ENCODE data around the gene LRPPRC.

LRPPRC gene

GRCh38 chr2:43874776-43875451 lies 120.9 kb downstream of the LRPPRC start:
- in situ Hi-C loops (cut with HindIII; ENCODE audit: low sequenced_read_pairs) = no loop called here

DNA sequence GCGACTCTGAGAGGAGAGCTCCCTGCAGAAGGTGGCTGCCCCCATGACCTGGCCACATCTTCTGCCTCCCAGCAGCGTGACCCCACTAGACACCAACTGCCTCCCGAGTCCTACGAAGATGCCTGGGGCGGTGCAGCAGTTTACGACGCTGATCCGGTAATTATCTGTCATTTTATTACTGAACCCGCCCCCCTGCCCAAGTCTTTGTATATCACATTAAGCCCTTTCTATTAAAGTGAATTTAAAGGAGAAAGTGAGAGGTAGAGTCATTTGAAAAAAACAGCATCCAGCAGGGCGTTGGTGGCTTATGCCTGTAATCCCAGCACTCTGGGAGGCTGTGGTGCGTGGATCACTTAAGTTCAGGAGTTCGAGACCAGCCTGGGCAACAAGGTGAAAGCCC lies 123.6 kb downstream of the LRPPRC start:
- in situ Hi-C loops (cut with HindIII; ENCODE audit: low sequenced_read_pairs) = no loop called here

DNA sequence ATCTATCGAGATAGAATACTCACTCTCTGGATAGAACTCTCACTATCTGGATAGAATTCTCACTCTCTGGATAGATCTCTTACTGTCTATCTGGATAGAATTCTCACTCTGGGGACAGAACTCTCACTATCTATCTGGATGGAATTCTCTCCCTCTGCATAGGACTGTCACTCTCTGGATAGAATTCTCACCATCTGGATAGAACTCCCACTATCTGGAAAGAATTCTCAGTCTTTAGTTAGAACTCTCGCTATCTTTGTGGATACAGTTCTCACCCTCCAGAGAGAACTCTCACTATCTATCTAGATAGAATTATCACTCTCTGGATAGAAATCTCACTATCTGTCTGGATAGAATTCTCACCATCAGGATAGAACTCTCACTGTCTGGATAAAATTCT lies 140.5 kb downstream of the LRPPRC start:
- in situ Hi-C loops (cut with HindIII; ENCODE audit: low sequenced_read_pairs) = no loop called here

- in situ Hi-C loops (cut with HindIII; ENCODE audit: low sequenced_read_pairs) = no loop called here
These were observed 141.1 kb downstream of the LRPPRC start for GRCh38 chr2:43854671-43855070.

DNA sequence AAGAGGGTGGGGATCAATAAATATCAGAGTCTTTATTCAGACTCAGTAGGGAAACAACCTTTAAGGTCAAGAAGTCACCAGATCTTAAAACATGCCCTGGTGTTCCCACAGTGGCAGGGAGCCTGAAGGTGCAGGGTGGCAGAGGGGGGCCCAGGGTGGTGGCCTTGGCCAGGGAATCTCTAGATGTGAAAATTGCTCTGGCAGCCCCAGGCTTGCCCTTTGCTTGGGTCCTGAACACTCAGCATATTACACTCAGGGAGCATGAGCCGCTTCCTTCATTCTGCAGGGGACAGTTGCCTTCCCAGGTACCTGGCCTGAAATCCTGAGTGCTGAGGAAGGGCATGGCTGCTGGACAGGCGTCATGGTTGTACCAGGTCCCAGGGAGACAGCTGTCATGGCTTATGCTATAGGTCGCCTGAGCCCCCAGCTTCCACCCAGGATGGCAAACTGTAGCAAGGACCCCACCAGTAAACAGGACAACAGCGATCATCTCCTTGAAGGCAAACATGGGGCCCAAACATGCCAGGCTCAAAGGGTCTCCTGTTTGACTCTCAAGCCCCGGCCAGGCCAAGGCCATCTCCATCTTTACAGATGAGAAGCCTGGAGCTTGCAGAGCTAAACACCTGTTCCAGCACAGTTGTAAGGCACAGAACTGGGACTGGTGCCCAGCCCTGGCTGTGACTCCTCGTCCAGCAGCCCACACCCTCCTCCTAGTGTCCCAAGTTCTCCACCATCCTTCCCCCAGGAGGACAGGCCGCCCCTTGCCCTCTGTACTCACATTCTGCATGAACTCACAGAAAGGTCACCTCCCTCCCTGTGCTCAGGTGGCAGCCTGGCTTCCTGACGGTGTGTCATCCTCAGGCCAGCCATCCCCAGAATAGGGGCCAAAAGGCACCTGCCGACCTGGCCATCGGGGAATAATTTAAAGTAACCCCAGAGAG lies 142.4 kb downstream of the LRPPRC start:
- in situ Hi-C loops (cut with HindIII; ENCODE audit: low sequenced_read_pairs) = no loop called here

DNA sequence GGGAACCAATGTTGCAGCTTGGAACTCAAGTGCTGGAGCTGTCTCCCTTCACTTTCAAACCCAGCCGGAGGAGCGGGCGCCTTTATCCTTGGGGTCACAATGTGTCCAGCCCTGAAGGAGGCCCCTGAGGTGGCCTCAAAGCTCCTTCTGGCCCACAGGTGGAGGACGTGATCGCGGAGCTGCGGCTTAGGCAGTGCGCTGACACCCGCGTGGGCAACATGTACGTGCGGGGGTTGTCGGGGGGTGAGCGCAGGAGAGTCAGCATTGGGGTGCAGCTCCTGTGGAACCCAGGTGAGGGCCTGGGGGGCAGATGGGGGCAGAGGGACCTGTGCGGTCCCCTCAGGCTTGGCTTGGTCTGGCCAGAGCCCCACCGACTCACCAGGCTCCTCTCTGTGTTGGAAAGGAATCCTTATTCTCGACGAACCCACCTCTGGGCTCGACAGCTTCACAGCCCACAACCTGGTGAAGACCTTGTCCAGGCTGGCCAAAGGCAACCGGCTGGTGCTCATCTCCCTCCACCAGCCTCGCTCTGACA lies 143.5 kb downstream of the LRPPRC start:
- in situ Hi-C loops (cut with HindIII; ENCODE audit: low sequenced_read_pairs) = no loop called here

DNA sequence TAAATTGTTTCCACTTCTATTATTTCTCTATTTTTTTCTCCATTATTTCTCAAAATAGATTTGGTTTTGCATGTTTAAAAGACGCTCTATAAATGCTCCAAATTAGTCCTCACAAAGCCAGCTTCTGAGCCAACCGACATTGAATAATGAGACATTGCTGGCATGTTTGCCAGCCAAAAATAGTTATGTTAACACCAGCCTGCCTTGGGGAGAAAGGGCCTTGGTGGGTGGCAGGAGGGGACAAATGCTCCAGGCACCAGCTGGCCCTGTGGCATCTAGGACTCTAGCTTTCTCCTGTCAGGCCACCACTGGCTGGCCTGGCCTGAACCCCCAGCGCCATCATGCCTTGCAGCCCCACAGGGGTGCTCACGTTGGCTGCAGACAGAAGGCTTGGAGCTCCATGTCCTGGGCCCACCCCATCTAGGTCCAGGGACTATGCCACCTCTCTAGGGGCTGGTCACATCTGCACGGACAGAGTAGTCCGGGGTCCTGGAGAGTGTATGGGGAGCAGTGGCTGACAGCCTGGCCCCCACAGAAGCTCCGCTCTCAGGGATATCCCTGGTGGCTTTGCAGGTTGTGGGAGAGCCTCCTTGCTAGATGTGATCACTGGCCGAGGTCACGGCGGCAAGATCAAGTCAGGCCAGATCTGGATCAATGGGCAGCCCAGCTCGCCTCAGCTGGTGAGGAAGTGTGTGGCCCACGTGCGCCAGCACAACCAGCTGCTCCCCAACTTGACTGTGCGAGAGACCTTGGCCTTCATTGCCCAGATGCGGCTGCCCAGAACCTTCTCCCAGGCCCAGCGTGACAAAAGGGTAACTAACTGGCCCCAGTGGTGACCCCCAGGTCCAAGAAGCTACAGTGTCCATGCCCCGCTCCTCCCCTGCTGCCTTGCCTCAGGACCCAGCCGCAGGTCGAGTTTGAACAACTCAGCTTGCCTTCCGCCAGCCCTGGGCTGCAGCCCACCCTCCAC lies 144.5 kb downstream of the LRPPRC start:
- in situ Hi-C loops (cut with HindIII; ENCODE audit: low sequenced_read_pairs) = no loop called here

DNA sequence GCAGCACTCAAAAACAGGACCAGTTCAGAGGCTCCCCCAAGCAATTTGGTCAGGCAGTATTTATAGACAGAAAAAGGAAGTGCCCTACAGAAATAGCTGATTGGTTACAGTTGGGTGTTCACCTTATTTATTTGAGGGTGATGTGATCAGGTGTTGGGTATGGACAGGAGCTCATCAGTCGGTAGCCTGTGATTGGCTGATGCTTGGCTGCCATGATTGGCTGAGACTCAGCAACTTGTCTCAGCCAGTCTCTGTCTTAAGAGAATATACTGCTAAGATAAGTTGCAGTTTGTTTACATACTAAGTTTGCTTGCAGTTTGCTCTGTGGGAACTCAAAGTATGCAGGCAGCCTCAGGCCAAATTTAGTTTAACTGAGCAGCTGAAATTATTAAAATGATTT lies 147.6 kb downstream of the LRPPRC start:
- in situ Hi-C loops (cut with HindIII; ENCODE audit: low sequenced_read_pairs) = no loop called here

- in situ Hi-C loops (cut with HindIII; ENCODE audit: low sequenced_read_pairs) = no loop called here
These were observed 149.5 kb downstream of the LRPPRC start for GRCh38 chr2:43846140-43846793.

GRCh38 chr2:43845181-43845580 lies 150.6 kb downstream of the LRPPRC start:
- in situ Hi-C loops (cut with HindIII; ENCODE audit: low sequenced_read_pairs) = no loop called here

- in situ Hi-C loops (cut with HindIII; ENCODE audit: low sequenced_read_pairs) = no loop called here
These were observed 152.9 kb downstream of the LRPPRC start for GRCh38 chr2:43842866-43843226.

GRCh38 chr2:43841949-43842865 lies 153.6 kb downstream of the LRPPRC start:
- in situ Hi-C loops (cut with HindIII; ENCODE audit: low sequenced_read_pairs) = no loop called here

DNA sequence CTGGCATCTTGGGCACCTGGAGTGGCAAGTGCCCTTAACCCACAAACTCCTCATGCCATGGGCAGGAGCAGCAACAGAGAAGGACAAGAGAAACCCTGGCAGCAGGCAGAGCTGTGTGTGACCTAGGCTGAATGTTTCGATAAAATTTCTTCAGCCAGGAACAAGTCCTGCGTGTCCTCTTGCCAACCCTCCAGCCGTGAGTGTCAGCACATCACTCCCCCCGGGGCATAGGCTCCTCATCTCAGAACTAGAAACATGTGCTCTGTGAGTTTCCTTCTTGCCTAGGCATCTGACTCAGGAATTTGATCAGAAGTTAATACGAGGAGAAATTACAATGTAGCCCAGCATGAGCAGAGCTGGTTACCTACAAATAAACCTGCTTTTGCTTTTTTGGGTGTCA lies 154.8 kb downstream of the LRPPRC start:
- in situ Hi-C loops (cut with HindIII; ENCODE audit: low sequenced_read_pairs) = no loop called here

DNA sequence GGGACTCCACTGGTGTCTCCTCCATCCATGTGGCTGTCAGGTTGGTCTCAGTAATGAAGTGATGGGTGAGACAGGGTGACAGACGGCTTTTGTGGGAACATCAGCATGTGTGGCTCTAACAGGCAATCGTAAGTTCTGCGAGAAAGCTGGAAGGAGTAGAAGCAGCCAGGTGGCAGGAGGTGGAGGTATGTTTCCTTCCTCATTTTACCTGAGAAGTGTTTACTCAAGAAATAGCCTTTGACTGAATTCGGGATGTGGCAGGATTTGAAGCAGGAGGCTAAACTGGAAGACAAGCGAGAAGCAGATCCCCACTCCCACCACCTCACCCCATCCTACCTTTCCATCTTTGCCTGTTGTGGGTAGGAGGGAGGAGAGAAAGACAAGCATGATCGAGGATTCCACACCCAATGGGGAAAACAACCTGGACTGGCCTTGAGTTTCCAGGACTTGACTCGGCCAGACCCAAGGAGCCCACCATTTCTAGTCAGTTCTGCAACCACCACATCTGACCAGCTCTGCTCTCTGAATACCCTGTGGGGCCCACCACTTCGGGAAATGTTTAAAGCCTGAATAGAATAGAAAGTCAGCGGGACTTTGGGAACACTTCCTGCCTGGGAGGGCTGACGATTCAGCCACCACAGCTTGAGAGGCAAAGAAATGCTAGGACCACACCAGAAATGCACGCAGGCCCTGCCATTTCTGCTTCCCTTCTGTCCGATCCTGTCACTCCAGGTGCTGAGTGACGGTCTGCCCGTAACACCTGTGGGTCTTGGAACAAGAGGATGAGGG lies 155.8 kb downstream of the LRPPRC start:
- in situ Hi-C loops (cut with HindIII; ENCODE audit: low sequenced_read_pairs) = no loop called here

GRCh38 chr2:43838560-43839267 lies 157.1 kb downstream of the LRPPRC start, which contains the start of the genes ABCG5 and ABCG8:
ABCG5 (minus strand) TSS chr2:43838839; CDS start chr2:43838679, 160 bp downstream.
ABCG8 (plus strand) TSS chr2:43838971; CDS start chr2:43839054, 83 bp downstream.
- in situ Hi-C loops (cut with HindIII; ENCODE audit: low sequenced_read_pairs) = no loop called here

DNA sequence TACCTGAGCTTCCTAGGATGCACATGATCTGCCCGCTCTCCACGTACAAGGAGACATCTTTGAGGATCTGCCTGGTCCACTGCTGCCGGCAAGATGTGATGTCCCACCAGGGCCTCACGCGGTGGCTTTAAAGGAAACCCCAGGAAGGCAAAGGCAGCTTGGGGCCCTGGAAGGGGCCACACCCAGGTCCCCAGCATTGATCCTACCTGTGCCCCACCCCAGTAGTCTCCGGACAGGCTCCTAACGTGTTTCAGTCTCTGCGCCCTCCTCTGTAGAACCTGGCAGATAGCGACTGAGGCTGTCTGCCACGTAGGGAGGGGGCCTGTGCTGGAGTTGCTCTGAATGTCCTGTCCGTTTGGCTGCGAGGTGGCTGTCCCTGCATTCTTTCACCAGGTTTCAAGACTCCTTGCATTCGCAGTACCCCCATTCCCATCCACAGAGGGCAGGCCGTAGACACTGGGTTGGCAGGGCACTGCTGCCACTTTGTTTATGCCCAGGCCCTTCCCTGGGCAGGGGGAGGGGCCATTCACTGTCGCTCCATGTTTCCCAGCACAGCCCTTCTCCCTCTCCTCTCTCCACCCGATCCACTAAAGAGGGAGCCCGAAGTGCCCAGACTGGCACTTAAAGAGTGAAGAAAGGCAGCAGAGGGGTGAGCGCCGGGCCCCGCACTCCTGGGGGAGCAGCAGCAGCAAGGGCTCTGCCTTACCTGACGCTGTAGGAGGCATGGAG lies 157.8 kb downstream of the LRPPRC start:
- in situ Hi-C loops (cut with HindIII; ENCODE audit: low sequenced_read_pairs) = no loop called here

DNA sequence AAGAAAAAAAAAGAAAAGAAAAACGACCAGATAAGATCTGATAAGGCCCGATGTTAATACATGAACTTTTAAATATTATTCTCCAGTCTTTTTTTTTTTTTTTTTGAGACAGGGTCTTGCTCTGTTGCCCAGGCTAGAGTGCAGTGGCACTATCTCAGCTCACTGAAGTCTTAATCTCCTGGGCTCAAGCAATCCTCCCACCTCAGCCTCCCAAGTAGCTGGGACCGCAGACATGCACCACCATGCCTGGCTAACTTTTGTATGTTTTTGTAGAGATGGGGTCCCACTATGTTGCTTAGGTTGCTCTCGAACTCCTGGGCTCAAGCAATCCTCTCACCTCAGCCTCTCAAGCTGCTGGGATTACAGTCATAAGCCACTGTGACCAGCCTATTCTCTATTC lies 158.8 kb downstream of the LRPPRC start:
- in situ Hi-C loops (cut with HindIII; ENCODE audit: low sequenced_read_pairs) = no loop called here
